Measurements from ENCODE around the gene LRRN1.

- TF ChIP-seq POLR2AphosphoS5 (IDR thresholded peaks at IDR 0.05; ENCODE audit: low read depth, low read length) (no peak), TAF1 (IDR thresholded peaks at IDR 0.05; ENCODE audit: borderline replicate concordance, insufficient read depth, low read length) (no peak), REST (IDR thresholded peaks at IDR 0.05; ENCODE audit: insufficient read depth in 1 of 2, low read depth in 2 of 2, low read length in 2 of 2) (no peak), SIN3A (IDR thresholded peaks at IDR 0.05; ENCODE audit: borderline replicate concordance, insufficient read depth, low read length) (no peak)
Observed at GRCh38 chr3:3804560-3804959, 5.3 kb downstream of the LRRN1 start.

Measured in PFSK-1 (cell line).